ENCODE measurements around the gene FTSJ3.
A peak's percentile ranks its signal among the peaks of the same experiment; 100 is the strongest.

FTSJ3 gene

GRCh38 chr17:63843387-63843888, 16.0 kb upstream of the FTSJ3 start:
- peak; percentile 27 for DNase-seq

GRCh38 chr17:63842540-63843386, 15.3 kb upstream of the FTSJ3 start, which contains the start of gene SMARCD2:
Gene SMARCD2 (minus strand): TSS chr17:63842685. CDS start chr17:63842674, 11 bp downstream.
- DNase-seq: peak; percentile 98

GRCh38 chr17:63842173-63842539, 14.7 kb upstream of the FTSJ3 start:
- peak; percentile 64 for DNase-seq

- peak; percentile 33 for DNase-seq
Observed at GRCh38 chr17:63841350-63842172, 14.1 kb upstream of the FTSJ3 start.

GRCh38 chr17:63840591-63841349, 13.3 kb upstream of the FTSJ3 start:
- DNase-seq: no peak

GRCh38 chr17:63838631-63839171, 11.2 kb upstream of the FTSJ3 start:
- DNase-seq: no peak

GRCh38 chr17:63837962-63838600, 10.6 kb upstream of the FTSJ3 start:
- DNase-seq: no peak

- DNase-seq: no peak
Observed at GRCh38 chr17:63837480-63837879, 10.0 kb upstream of the FTSJ3 start.

- no peak for DNase-seq
Observed at GRCh38 chr17:63836811-63837210, 9.3 kb upstream of the FTSJ3 start.

- DNase-seq: no peak
Observed at GRCh38 chr17:63835167-63835720, 7.8 kb upstream of the FTSJ3 start.

- peak; percentile 49 for DNase-seq
Observed at GRCh38 chr17:63834431-63835166, 7.1 kb upstream of the FTSJ3 start.

- DNase-seq: no peak
Observed at GRCh38 chr17:63833741-63834373, 6.4 kb upstream of the FTSJ3 start.

- DNase-seq: no peak
Observed at GRCh38 chr17:63833026-63833740, 5.7 kb upstream of the FTSJ3 start.

- DNase-seq: no peak
Observed at GRCh38 chr17:63832455-63832854, 5.0 kb upstream of the FTSJ3 start.

GRCh38 chr17:63832014-63832413, 4.6 kb upstream of the FTSJ3 start:
- no peak for DNase-seq

GRCh38 chr17:63831505-63831904, 4.0 kb upstream of the FTSJ3 start:
- DNase-seq: no peak

GRCh38 chr17:63830904-63831491, 3.5 kb upstream of the FTSJ3 start:
- no peak for DNase-seq

- DNase-seq: no peak
Observed at GRCh38 chr17:63830278-63830677, 2.8 kb upstream of the FTSJ3 start.

- no peak for DNase-seq
Observed at GRCh38 chr17:63828936-63829335, 1.5 kb upstream of the FTSJ3 start.
